ENCODE results near the gene FOSL1. TPM values are rescaled to one million over a fixed set of nuclear protein-coding genes. Genes with fewer than 3 reads are reported as not detected.

FOSL1 gene
- total and polyA plus RNA-seq, 2 of the 13 experiments (the other 11 are each of a cell fraction or from before 2014, with no cell fraction given): 4.0 to 4.1 TPM

DNA sequence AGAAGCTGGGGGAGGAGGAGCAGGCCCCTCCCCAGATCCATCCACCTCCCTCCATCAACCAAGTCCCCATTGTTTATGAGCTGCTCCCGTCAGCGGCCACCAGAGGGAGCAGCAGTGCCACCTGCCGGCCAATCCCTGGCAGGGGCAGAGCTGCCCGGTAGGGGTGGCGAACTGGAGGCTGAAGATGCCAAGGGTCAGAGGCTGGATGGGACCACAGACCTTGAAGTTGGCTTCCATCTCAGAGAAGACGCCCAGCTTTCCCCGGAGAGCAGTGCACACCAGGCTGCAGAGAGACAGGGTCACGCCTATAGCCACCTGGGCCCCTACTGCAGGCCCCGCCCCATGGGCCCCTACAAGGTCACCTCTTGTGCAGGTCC lies 15.5 kb downstream of the FOSL1 start (continued):
- TF ChIP-seq, protein P1, sequence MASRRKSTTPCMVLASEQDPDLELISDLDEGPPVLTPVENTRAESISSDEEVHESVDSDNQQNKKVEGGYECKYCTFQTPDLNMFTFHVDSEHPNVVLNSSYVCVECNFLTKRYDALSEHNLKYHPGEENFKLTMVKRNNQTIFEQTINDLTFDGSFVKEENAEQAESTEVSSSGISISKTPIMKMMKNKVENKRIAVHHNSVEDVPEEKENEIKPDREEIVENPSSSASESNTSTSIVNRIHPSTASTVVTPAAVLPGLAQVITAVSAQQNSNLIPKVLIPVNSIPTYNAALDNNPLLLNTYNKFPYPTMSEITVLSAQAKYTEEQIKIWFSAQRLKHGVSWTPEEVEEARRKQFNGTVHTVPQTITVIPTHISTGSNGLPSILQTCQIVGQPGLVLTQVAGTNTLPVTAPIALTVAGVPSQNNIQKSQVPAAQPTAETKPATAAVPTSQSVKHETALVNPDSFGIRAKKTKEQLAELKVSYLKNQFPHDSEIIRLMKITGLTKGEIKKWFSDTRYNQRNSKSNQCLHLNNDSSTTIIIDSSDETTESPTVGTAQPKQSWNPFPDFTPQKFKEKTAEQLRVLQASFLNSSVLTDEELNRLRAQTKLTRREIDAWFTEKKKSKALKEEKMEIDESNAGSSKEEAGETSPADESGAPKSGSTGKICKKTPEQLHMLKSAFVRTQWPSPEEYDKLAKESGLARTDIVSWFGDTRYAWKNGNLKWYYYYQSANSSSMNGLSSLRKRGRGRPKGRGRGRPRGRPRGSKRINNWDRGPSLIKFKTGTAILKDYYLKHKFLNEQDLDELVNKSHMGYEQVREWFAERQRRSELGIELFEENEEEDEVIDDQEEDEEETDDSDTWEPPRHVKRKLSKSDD (CRISPR knock-in tag; IDR thresholded peaks at IDR 0.05; ENCODE audit: low read depth): no peak
- no peak for TF ChIP-seq POLR2A (IDR thresholded peaks at IDR 0.05; ENCODE audit: insufficient read depth in 1 of 2, low read depth in 2 of 2, low read length in 2 of 2)
- TF ChIP-seq SMC3 (IDR thresholded peaks at IDR 0.05; ENCODE audit: low read length): peak; percentile 82
- no peak for TF ChIP-seq HIVEP1 (CRISPR knock-in tag; IDR thresholded peaks at IDR 0.05)
- no peak for TF ChIP-seq ZSCAN5A (CRISPR knock-in tag; IDR thresholded peaks at IDR 0.05; ENCODE audit: borderline replicate concordance)
- peak; percentile 19 for TF ChIP-seq HNRNPLL (IDR thresholded peaks at IDR 0.05; ENCODE audit: low read depth, low read length, poor library complexity, severe bottlenecking)
- no peak for TF ChIP-seq TEAD3 (CRISPR knock-in tag; optimal IDR thresholded peaks at IDR 0.05; ENCODE audit: borderline replicate concordance)
- TF ChIP-seq ZSCAN22 (CRISPR knock-in tag; IDR thresholded peaks at IDR 0.05): no peak
- no peak for TF ChIP-seq GZF1 (CRISPR knock-in tag; IDR thresholded peaks at IDR 0.05)
- TF ChIP-seq, protein P2, sequence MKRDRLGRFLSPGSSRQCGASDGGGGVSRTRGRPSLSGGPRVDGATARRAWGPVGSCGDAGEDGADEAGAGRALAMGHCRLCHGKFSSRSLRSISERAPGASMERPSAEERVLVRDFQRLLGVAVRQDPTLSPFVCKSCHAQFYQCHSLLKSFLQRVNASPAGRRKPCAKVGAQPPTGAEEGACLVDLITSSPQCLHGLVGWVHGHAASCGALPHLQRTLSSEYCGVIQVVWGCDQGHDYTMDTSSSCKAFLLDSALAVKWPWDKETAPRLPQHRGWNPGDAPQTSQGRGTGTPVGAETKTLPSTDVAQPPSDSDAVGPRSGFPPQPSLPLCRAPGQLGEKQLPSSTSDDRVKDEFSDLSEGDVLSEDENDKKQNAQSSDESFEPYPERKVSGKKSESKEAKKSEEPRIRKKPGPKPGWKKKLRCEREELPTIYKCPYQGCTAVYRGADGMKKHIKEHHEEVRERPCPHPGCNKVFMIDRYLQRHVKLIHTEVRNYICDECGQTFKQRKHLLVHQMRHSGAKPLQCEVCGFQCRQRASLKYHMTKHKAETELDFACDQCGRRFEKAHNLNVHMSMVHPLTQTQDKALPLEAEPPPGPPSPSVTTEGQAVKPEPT (CRISPR knock-in tag; IDR thresholded peaks at IDR 0.05; ENCODE audit: low read depth): no peak
- no peak for TF ChIP-seq GABPA (IDR thresholded peaks at IDR 0.05; ENCODE audit: low read depth, low read length)
- peak; percentile 52; the same call in 1 of the 2 replicates for TF ChIP-seq GABPA (CRISPR knock-in tag; IDR thresholded peaks at IDR 0.05; ENCODE audit: low read depth)
- no peak for TF ChIP-seq BCL6 (CRISPR knock-in tag; IDR thresholded peaks at IDR 0.05)
- TF ChIP-seq MAF1 (CRISPR knock-in tag; IDR thresholded peaks at IDR 0.05; ENCODE audit: borderline replicate concordance): 0 out of 2 replicates have a peak, but pooled peaks have one; percentile 35
- no peak for TF ChIP-seq DNMT1 (CRISPR knock-in tag; IDR thresholded peaks at IDR 0.05)
- no peak for TF ChIP-seq ZNF670 (CRISPR knock-in tag; IDR thresholded peaks at IDR 0.05; ENCODE audit: borderline replicate concordance)
- no peak for TF ChIP-seq ZNF652 (CRISPR knock-in tag; IDR thresholded peaks at IDR 0.05; ENCODE audit: borderline replicate concordance, low read depth)
- TF ChIP-seq ZNF446 (CRISPR knock-in tag; IDR thresholded peaks at IDR 0.05): no peak
- no peak for TF ChIP-seq ZNF496 (CRISPR knock-in tag; IDR thresholded peaks at IDR 0.05; ENCODE audit: insufficient replicate concordance)
- TF ChIP-seq PRDM15 (CRISPR knock-in tag; IDR thresholded peaks at IDR 0.05): no peak
- TF ChIP-seq ZNF224 (CRISPR knock-in tag; IDR thresholded peaks at IDR 0.05): no peak
- TF ChIP-seq PAX8 (CRISPR knock-in tag; IDR thresholded peaks at IDR 0.05; ENCODE audit: borderline replicate concordance): no peak
